ENCODE data around the gene MLST8.

DNA sequence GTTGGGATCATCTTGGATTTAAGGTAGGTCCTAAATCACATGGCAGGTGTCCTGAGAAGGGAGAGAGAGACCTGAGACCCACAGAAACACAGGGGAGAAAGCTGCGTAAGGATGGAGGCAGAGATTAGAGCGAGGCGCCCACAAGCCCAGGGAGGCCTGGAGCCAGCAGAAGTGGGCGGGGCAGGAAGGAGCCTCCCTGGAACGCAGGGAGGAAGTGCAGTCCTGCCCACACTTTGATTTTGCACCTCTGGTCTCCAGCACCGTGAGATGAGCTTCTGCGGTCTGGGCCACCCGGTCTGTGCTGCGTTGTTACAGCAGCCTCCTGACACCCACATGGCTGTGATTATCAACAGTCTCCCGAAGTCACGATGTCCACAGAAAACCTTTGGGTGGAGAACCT is 37.3 kb downstream of the MLST8 start:
- TF ChIP-seq, protein P1, sequence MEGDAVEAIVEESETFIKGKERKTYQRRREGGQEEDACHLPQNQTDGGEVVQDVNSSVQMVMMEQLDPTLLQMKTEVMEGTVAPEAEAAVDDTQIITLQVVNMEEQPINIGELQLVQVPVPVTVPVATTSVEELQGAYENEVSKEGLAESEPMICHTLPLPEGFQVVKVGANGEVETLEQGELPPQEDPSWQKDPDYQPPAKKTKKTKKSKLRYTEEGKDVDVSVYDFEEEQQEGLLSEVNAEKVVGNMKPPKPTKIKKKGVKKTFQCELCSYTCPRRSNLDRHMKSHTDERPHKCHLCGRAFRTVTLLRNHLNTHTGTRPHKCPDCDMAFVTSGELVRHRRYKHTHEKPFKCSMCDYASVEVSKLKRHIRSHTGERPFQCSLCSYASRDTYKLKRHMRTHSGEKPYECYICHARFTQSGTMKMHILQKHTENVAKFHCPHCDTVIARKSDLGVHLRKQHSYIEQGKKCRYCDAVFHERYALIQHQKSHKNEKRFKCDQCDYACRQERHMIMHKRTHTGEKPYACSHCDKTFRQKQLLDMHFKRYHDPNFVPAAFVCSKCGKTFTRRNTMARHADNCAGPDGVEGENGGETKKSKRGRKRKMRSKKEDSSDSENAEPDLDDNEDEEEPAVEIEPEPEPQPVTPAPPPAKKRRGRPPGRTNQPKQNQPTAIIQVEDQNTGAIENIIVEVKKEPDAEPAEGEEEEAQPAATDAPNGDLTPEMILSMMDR (IDR thresholded peaks at IDR 0.05): no peak
- TF ChIP-seq POLR2AphosphoS5 (IDR thresholded peaks at IDR 0.05; ENCODE audit: insufficient read depth in 1 of 2, low read depth in 1 of 2): no peak
- no peak for TF ChIP-seq POLR2A (IDR thresholded peaks at IDR 0.05)

Data from vagina (tissue), 2 donors.